Astrocyte of the cerebellum (primary cell): Measurements from ENCODE around the gene HAVCR2.
"Not testable (repeated sequence)": the region's sequence is repeated elsewhere in the genome, so short reads cannot be mapped to it uniquely, and the experiment has no call there.

ENCODE experiments used
- DNase-seq: peaks from one replicate; pipeline ENCODE4 v3.0.0-alpha.2; 2011; ENCODE audit warnings: low read depth
- H3K4me3 ChIP-seq: 2 replicates; pipeline ENCODE4 v1.5.1; 2011; ENCODE audit warnings: mild to moderate bottlenecking, low read depth, low read length, moderate library complexity
- CTCF ChIP-seq: IDR thresholded peaks from 2 replicates; pipeline ENCODE4 v1.5.1; 2012; ENCODE audit warnings: low read length, low read depth, moderate library complexity, mild to moderate bottlenecking; ENCODE audit errors: missing control alignments
- in situ Hi-C: cut with HindIII; loops from 2 replicates; pipeline ENCODE4 v1.10.0; 2017; ENCODE audit warnings: low sequenced_read_pairs

The HAVCR2 gene

DNA sequence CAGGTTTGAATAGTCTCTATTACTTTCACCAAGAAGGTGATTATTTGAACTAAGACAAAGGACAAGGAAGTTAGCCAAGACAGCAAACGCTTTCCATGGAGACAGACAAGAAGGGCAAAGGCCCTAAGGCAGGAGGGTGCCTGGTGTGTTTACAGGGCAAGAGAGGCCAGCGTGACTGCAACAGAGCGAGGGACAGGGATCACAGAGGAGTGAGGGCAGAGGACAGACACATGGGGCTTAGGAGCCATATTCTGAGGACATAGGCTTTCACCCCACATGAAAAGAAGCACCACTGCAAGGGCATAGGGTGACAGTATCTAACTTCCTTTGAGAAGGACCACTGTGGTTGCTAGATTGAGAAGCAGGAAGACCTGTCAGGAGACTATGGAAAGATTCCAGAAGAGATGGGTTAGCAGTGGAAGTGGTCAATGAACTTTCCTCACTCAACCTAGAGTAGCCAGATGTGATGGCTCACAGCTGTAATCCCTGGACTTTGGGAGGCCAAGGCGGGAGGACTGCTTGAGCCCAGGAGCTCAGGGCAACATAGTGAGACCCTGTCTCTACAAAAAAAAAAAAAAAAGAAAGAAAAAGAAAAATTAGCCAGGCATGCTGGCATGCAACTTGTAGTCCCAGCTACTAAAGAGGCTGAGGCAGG lies 44.9 kb downstream of the HAVCR2 start:
- in situ Hi-C loops = no loop called here
- TF ChIP-seq CTCF = no peak
- no peak overlapping the region for H3K4me3 ChIP-seq

DNA sequence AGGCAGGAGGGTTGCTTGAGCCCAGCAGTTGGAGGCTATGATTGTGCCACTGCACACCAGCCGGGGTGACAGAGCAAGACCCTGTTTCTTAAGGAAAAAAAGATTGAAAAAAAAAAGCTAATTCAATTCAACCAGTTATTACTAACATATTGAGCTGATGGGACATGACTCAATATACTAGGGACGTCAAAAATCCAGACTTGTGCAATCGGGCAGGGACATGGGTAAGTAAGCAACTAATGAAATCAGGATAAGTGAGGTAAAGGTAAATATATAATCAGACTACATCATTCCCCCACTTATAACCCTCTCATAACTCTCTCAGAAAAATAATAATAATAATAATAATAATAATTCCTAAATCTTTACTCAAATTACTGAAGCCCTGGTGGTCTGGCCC lies 49.0 kb downstream of the HAVCR2 start:
- in situ Hi-C loops = no loop called here
- TF ChIP-seq CTCF = no peak
- H3K4me3 ChIP-seq = no peak overlapping the region
- no peak for DNase-seq

More for the DNA sequence above, 44.9 kb downstream of the HAVCR2 start:
- DNase-seq = no peak

- no peak within 1 kb of the TSS for H3K4me3 ChIP-seq
- TF ChIP-seq CTCF = no peak
- in situ Hi-C loops = no loop called here
- no peak for DNase-seq
Observed at GRCh38 chr5:157059093-157059539, 49.7 kb downstream of the HAVCR2 start, which contains the start of gene HAVCR1. Gene HAVCR1, minus strand, starts transcription at chr5:157059116. Its CDS starts 1,173 bp downstream, at chr5:157057943.

GRCh38 chr5:157057459-157058370 lies 51.1 kb downstream of the HAVCR2 start:
- TF ChIP-seq CTCF = no peak
- in situ Hi-C loops = no loop called here
- no peak overlapping the region for H3K4me3 ChIP-seq
- DNase-seq = no peak

DNA sequence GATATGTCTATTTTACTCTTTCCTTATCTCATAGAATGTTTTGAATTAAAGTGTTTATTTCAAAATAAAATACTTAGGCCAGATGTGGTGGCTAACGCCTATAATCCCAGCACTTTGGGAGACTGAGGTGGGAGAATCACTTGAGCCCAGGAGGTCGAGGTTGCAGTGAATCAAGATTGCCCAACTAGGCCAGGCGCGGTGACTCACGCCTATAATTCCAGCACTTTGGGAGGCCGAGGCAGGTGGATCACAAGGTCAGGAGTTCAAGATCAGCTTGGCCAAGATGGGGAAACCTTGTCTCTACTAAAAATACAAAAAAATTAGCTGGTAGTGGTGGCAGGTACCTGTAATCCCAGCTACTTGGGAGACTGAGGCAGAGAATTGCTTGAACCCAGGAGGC lies 52.0 kb downstream of the HAVCR2 start:
- DNase-seq, in situ Hi-C loops: not testable (repeated sequence)

GRCh38 chr5:157051604-157052245 lies 57.1 kb downstream of the HAVCR2 start:
- no peak for TF ChIP-seq CTCF
- no peak for DNase-seq
- no peak overlapping the region for H3K4me3 ChIP-seq
- in situ Hi-C loops = no loop called here

More for the DNA sequence above, 52.0 kb downstream of the HAVCR2 start:
- H3K4me3 ChIP-seq = not testable (repeated sequence)

GRCh38 chr5:157050050-157050449 lies 58.8 kb downstream of the HAVCR2 start:
- TF ChIP-seq CTCF = no peak
- in situ Hi-C loops = no loop called here
- H3K4me3 ChIP-seq = no peak overlapping the region

More at GRCh38 chr5:157050050-157050449, 58.8 kb downstream of the HAVCR2 start:
- no peak for DNase-seq
